Astrocyte (in vitro differentiated cells and primary cell): ENCODE measurements around the gene OFD1. TPM values are rescaled to one million over a fixed set of nuclear protein-coding genes. Genes with fewer than 3 reads are reported as not detected.

ENCODE experiments used
- DNase-seq: peaks from one replicate; pipeline ENCODE4 v3.0.0-alpha.2; 2010; ENCODE audit warnings: low read depth
- FAIRE-seq: peaks from 2 replicates; lab custom pipeline; 2011; peaks lifted over from hg19 to GRCh38; lab: Jason Lieb, UNC
- H2AFZ ChIP-seq: 2 replicates; pipeline ENCODE4 v1.6.0; 2012; ENCODE audit warnings: low read depth, low read length, inconsistent platforms
- H3K27ac ChIP-seq: 2 replicates; pipeline ENCODE4 v1.5.1; 2011; ENCODE audit warnings: low read depth, low read length, inconsistent platforms
- H3K27me3 ChIP-seq: 2 replicates; pipeline ENCODE4 v1.6.0; 2011; ENCODE audit warnings: low read length, inconsistent platforms; ENCODE audit not compliant: insufficient read depth
- H3K36me3 ChIP-seq: 2 replicates; pipeline ENCODE4 v1.5.1; 2011; ENCODE audit warnings: low read length, inconsistent platforms; ENCODE audit not compliant: insufficient read depth
- H3K4me1 ChIP-seq: 2 replicates; pipeline ENCODE4 v1.5.1; 2011; ENCODE audit warnings: low read length, inconsistent platforms; ENCODE audit not compliant: insufficient read depth
- H3K4me2 ChIP-seq: 2 replicates; pipeline ENCODE4 v1.6.0; 2012; ENCODE audit warnings: low read length, inconsistent platforms
- H3K4me3 ChIP-seq: 2 replicates; pipeline ENCODE4 v1.5.1; 2011; ENCODE audit warnings: low read depth, mild to moderate bottlenecking, low read length, inconsistent platforms; ENCODE audit not compliant: insufficient read depth
- H3K79me2 ChIP-seq: 2 replicates; pipeline ENCODE4 v1.6.0; 2012; ENCODE audit warnings: mild to moderate bottlenecking, low read length, inconsistent platforms; ENCODE audit not compliant: insufficient read depth
- H3K9ac ChIP-seq: 2 replicates; pipeline ENCODE4 v1.6.0; 2012; ENCODE audit warnings: mild to moderate bottlenecking, low read length, inconsistent platforms
- H3K9me3 ChIP-seq: 2 replicates; pipeline ENCODE4 v1.5.1; 2012; ENCODE audit warnings: low read depth, mild to moderate bottlenecking, low read length, inconsistent platforms; ENCODE audit not compliant: insufficient read depth
- H4K20me1 ChIP-seq: 2 replicates; pipeline ENCODE4 v1.6.0; 2012; ENCODE audit warnings: low read length, inconsistent platforms; ENCODE audit not compliant: insufficient read depth
- H3K27ac Mint-ChIP-seq: one replicate; pipeline ENCODE4 v1.8.0; 2021; ENCODE audit warnings: mild to moderate bottlenecking, mixed read lengths; ENCODE audit not compliant: unreplicated experiment
- H3K27me3 Mint-ChIP-seq: one replicate; pipeline ENCODE4 v1.8.0; 2021; ENCODE audit warnings: low read depth, mixed read lengths; ENCODE audit not compliant: unreplicated experiment
- H3K36me3 Mint-ChIP-seq: one replicate; pipeline ENCODE4 v1.8.0; 2021; ENCODE audit warnings: low read depth, mixed read lengths; ENCODE audit not compliant: unreplicated experiment
- H3K4me1 Mint-ChIP-seq: one replicate; pipeline ENCODE4 v1.8.0; 2021; ENCODE audit warnings: low read depth, mixed read lengths; ENCODE audit not compliant: unreplicated experiment
- H3K4me3 Mint-ChIP-seq: one replicate; pipeline ENCODE4 v1.8.0; 2021; ENCODE audit warnings: mild to moderate bottlenecking, moderate library complexity, mixed read lengths; ENCODE audit not compliant: unreplicated experiment
- H3K9me3 Mint-ChIP-seq: one replicate; pipeline ENCODE4 v1.8.0; 2021; ENCODE audit warnings: mild to moderate bottlenecking, mixed read lengths; ENCODE audit not compliant: unreplicated experiment
- EZH2 ChIP-seq: IDR thresholded peaks from 2 replicates; pipeline ENCODE4 v1.6.1; 2012; ENCODE audit warnings: mild to moderate bottlenecking, low read length, inconsistent platforms; ENCODE audit not compliant: insufficient read depth
- total RNA-seq: library from RNA; stranded (reverse); gene quantifications from 2 replicates; pipeline ENCODE4 v1.2.1, GENCODE V29; 2021
- TF ChIP-seq, protein P1 (sequence below): IDR thresholded peaks from 2 replicates; pipeline ENCODE4 v1.5.1; 2011; ENCODE audit warnings: low read depth, mild to moderate bottlenecking, inconsistent platforms, low read length, moderate library complexity; ENCODE audit not compliant: insufficient read depth

OFD1 gene
- total RNA-seq, 1 donor from 2014 or later, result 22.0 TPM

DNA sequence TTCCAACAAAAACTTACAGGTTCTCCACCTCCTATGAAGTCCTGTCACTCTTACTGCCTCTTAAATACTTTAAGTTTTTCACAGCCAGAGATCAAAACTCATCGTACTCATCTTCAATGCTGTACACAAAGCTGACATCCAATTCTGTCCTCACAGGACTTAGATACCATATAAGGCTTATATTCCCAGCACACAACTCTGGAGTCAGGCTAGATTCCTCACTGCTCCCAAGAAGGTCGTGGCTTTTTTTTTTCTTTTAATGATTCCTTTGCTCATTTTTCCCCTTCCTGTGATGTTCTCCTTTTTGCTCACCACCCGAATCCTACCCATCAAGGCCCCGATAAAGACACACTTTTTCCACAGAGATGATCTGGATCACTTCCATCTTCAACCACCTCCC lies 1.0 kb upstream of the OFD1 start:
- H3K4me3 Mint-ChIP-seq, result peak overlapping the region; percentile 92
- no peaks in the 10 kb centered on the region for H3K9me3 ChIP-seq
- peak overlapping the region; percentile 95 for H3K27ac Mint-ChIP-seq
- peak overlapping the region; percentile 95 for H3K9ac ChIP-seq
- H3K9me3 Mint-ChIP-seq, result no peaks in the 10 kb centered on the region
- H3K4me1 Mint-ChIP-seq, result peaks cover 24% of the 10 kb centered on the region
- peak overlapping the region; percentile 87 for H3K27ac ChIP-seq
- peaks cover 9% of the 10 kb centered on the region for H3K36me3 Mint-ChIP-seq
- H3K36me3 ChIP-seq, result peaks cover 3% of the 10 kb centered on the region
- no peaks in the 10 kb centered on the region for H3K27me3 Mint-ChIP-seq
- H3K4me2 ChIP-seq, result peak overlapping the region; percentile 95
- H3K4me3 ChIP-seq, result peak overlapping the region; percentile 96
- DNase-seq (no peak), FAIRE-seq (no peak)
- H3K4me1 ChIP-seq, result peaks cover 8% of the 10 kb centered on the region
- peak overlapping the region; percentile 92 for H2AFZ ChIP-seq
- H3K27me3 ChIP-seq, result no peaks in the 10 kb centered on the region
- H3K79me2 ChIP-seq, result peaks cover 55% of the 10 kb centered on the region
- TF ChIP-seq, protein P1, sequence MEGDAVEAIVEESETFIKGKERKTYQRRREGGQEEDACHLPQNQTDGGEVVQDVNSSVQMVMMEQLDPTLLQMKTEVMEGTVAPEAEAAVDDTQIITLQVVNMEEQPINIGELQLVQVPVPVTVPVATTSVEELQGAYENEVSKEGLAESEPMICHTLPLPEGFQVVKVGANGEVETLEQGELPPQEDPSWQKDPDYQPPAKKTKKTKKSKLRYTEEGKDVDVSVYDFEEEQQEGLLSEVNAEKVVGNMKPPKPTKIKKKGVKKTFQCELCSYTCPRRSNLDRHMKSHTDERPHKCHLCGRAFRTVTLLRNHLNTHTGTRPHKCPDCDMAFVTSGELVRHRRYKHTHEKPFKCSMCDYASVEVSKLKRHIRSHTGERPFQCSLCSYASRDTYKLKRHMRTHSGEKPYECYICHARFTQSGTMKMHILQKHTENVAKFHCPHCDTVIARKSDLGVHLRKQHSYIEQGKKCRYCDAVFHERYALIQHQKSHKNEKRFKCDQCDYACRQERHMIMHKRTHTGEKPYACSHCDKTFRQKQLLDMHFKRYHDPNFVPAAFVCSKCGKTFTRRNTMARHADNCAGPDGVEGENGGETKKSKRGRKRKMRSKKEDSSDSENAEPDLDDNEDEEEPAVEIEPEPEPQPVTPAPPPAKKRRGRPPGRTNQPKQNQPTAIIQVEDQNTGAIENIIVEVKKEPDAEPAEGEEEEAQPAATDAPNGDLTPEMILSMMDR, result no peak
- no peak for TF ChIP-seq EZH2
- no peaks in the 10 kb centered on the region for H4K20me1 ChIP-seq

DNA sequence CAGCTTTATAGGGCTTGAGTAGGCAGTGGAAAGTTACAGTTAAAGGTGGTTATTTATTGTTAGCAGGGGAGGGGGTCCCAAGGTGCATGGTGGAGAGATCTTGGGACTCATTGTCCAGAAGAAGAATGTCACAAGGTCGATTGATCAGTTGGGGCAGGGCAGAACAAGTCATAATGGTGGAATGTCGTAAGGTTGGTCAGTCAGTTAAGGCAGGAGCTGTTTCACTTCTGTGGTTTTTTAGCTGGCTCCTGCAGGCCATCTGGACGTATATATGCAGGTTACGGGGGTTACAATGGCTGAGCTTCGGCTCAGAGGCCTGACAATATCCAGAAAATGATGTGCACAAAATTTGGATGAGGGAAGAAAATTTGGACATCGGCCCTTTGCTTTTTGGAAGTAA lies 7.1 kb downstream of the OFD1 start:
- H3K4me1 ChIP-seq, result no peaks in the 10 kb centered on the region
- no peak overlapping the region for H3K4me3 Mint-ChIP-seq
- no peak for DNase-seq

More for the DNA sequence above, 7.1 kb downstream of the OFD1 start:
- FAIRE-seq, result peak; percentile 88
- Mint-ChIP-seq H3K27me3 (no peaks in the 10 kb centered on the region), H3K27ac (no peak overlapping the region), H3K9me3 (no peaks in the 10 kb centered on the region), H3K4me1 (peaks cover 14% of the 10 kb centered on the region), H3K36me3 (no peaks in the 10 kb centered on the region)
- no peak overlapping the region for H3K4me3 ChIP-seq
- H4K20me1 ChIP-seq, result no peaks in the 10 kb centered on the region
- H3K9me3 ChIP-seq, result no peaks in the 10 kb centered on the region
- no peak overlapping the region for H3K9ac ChIP-seq
- H3K4me2 ChIP-seq, result no peak overlapping the region
- no peaks in the 10 kb centered on the region for H3K27me3 ChIP-seq
- no peaks in the 10 kb centered on the region for H3K79me2 ChIP-seq
- H2AFZ ChIP-seq, result no peak overlapping the region
- H3K27ac ChIP-seq, result no peak overlapping the region
- peaks cover 4% of the 10 kb centered on the region for H3K36me3 ChIP-seq
- no peak for TF ChIP-seq EZH2
- TF ChIP-seq, protein P1, result no peak
